ENCODE results near the gene MATN1.
A peak's percentile ranks its signal among the peaks of the same experiment; 100 is the strongest.

The MATN1 gene

GRCh38 chr1:30744060-30744756 lies 20.8 kb upstream of the MATN1 start:
- peak; percentile 44 for DNase-seq

GRCh38 chr1:30743584-30744059 lies 20.2 kb upstream of the MATN1 start:
- DNase-seq: peak; percentile 81

GRCh38 chr1:30742963-30743559 lies 19.7 kb upstream of the MATN1 start:
- no peak for DNase-seq

GRCh38 chr1:30742300-30742962 lies 19.0 kb upstream of the MATN1 start:
- no peak for DNase-seq

- DNase-seq: no peak
Observed at GRCh38 chr1:30741239-30741894, 18.0 kb upstream of the MATN1 start.

- DNase-seq: no peak
Observed at GRCh38 chr1:30740251-30741238, 17.2 kb upstream of the MATN1 start.

- no peak for DNase-seq
Observed at GRCh38 chr1:30739601-30740000, 16.2 kb upstream of the MATN1 start.

GRCh38 chr1:30738715-30739559 lies 15.6 kb upstream of the MATN1 start:
- no peak for DNase-seq

GRCh38 chr1:30738040-30738714 lies 14.8 kb upstream of the MATN1 start:
- no peak for DNase-seq

- DNase-seq: no peak
Observed at GRCh38 chr1:30737357-30738039, 14.1 kb upstream of the MATN1 start.

- DNase-seq: no peak
Observed at GRCh38 chr1:30735668-30736498, 12.5 kb upstream of the MATN1 start.

GRCh38 chr1:30735124-30735523 lies 11.7 kb upstream of the MATN1 start:
- no peak for DNase-seq

GRCh38 chr1:30734580-30734979 lies 11.2 kb upstream of the MATN1 start:
- no peak for DNase-seq

- no peak for DNase-seq
Observed at GRCh38 chr1:30734106-30734505, 10.7 kb upstream of the MATN1 start.

GRCh38 chr1:30733493-30733892 lies 10.1 kb upstream of the MATN1 start:
- DNase-seq: no peak

GRCh38 chr1:30732277-30732996 lies 9.1 kb upstream of the MATN1 start:
- DNase-seq: no peak

- DNase-seq: no peak
Observed at GRCh38 chr1:30731806-30732276, 8.5 kb upstream of the MATN1 start.

- DNase-seq: no peak
Observed at GRCh38 chr1:30731109-30731805, 7.9 kb upstream of the MATN1 start.

Data from CD4-positive, alpha-beta T cell treated with Interleukin-6 for 4 hours (primary cell).